ENCODE data around the gene VSIG10L2.
A peak's percentile ranks its signal among the peaks of the same experiment; 100 is the strongest.

Gene VSIG10L2

GRCh38 chr11:125943661-125944349 is 2.0 kb upstream of the VSIG10L2 start:
- Mint-ChIP-seq H3K9me3 (no peaks in the 10 kb centered on the region), H3K4me3 (no peak overlapping the region), H3K27ac (peak overlapping the region; percentile 42), H3K36me3 (ENCODE audit: low read depth) (no peaks in the 10 kb centered on the region), H3K27me3 (ENCODE audit: low read depth, poor library complexity) (no peaks in the 10 kb centered on the region), H3K4me1 (peaks cover 31% of the 10 kb centered on the region)
- TF ChIP-seq, protein P1, sequence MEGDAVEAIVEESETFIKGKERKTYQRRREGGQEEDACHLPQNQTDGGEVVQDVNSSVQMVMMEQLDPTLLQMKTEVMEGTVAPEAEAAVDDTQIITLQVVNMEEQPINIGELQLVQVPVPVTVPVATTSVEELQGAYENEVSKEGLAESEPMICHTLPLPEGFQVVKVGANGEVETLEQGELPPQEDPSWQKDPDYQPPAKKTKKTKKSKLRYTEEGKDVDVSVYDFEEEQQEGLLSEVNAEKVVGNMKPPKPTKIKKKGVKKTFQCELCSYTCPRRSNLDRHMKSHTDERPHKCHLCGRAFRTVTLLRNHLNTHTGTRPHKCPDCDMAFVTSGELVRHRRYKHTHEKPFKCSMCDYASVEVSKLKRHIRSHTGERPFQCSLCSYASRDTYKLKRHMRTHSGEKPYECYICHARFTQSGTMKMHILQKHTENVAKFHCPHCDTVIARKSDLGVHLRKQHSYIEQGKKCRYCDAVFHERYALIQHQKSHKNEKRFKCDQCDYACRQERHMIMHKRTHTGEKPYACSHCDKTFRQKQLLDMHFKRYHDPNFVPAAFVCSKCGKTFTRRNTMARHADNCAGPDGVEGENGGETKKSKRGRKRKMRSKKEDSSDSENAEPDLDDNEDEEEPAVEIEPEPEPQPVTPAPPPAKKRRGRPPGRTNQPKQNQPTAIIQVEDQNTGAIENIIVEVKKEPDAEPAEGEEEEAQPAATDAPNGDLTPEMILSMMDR (IDR thresholded peaks at IDR 0.05), result no peak
- DNase-seq, result no peak

- peak overlapping the region; percentile 42 for H3K27ac Mint-ChIP-seq
- H3K4me1 Mint-ChIP-seq, result peaks cover 30% of the 10 kb centered on the region
- no peak overlapping the region for H3K4me3 Mint-ChIP-seq
- H3K36me3 Mint-ChIP-seq (ENCODE audit: low read depth), result no peaks in the 10 kb centered on the region
- TF ChIP-seq, protein P1 (IDR thresholded peaks at IDR 0.05), result no peak
- H3K9me3 Mint-ChIP-seq, result no peaks in the 10 kb centered on the region
- no peak for DNase-seq
- H3K27me3 Mint-ChIP-seq (ENCODE audit: low read depth, poor library complexity), result no peaks in the 10 kb centered on the region
These were observed 1.4 kb upstream of the VSIG10L2 start for GRCh38 chr11:125944350-125945010.

GRCh38 chr11:125945011-125945796 is 640 bp upstream of the VSIG10L2 start:
- Mint-ChIP-seq H3K27ac (no peak overlapping the region), H3K9me3 (no peaks in the 10 kb centered on the region), H3K36me3 (ENCODE audit: low read depth) (no peaks in the 10 kb centered on the region), H3K27me3 (ENCODE audit: low read depth, poor library complexity) (no peaks in the 10 kb centered on the region), H3K4me3 (no peak overlapping the region), H3K4me1 (peaks cover 30% of the 10 kb centered on the region)
- TF ChIP-seq, protein P1 (IDR thresholded peaks at IDR 0.05), result no peak
- DNase-seq, result no peak

DNA sequence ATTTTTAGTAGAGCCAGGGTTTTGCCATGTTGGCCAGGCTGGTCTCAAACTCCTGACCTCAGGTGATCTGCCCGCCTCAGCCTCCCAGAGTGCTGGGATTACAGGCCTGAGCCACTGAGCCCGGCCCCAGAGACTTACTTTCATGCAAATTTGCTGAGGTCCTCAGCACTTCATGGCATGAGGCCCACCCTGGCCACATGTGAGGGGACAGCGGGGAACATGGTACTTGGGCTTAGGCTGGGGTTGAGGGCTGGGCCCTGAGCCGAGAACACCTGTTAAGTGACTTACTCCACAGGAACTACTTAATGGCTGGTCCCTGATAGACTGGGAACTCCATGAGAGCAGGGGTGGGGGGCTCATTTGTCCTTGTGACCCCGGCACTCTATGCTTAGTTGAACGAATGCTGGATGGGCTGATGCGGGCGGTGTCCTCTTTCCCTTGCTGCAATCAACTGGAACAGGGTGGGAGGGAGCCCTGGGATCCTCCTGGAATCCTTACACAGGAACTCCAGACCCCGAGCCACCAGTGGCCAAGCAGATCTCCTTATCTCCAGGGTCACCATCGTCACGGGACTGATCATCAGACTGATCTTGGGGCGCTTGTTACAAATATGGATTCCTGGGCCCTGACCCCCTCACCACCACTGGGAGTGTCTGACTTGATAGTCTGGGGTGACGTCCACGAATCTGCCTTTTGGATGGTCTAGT is 1.0 kb downstream of the VSIG10L2 start:
- no peak overlapping the region for H3K27ac Mint-ChIP-seq
- H3K4me1 Mint-ChIP-seq, result peaks cover 29% of the 10 kb centered on the region
- H3K4me3 Mint-ChIP-seq, result no peak overlapping the region
- DNase-seq, result no peak
- no peaks in the 10 kb centered on the region for H3K27me3 Mint-ChIP-seq (ENCODE audit: low read depth, poor library complexity)
- H3K36me3 Mint-ChIP-seq (ENCODE audit: low read depth), result no peaks in the 10 kb centered on the region
- H3K9me3 Mint-ChIP-seq, result no peaks in the 10 kb centered on the region
- TF ChIP-seq, protein P1 (IDR thresholded peaks at IDR 0.05), result no peak

- no peak overlapping the region for H3K4me3 Mint-ChIP-seq
- peaks cover 1% of the 10 kb centered on the region for H3K27me3 Mint-ChIP-seq (ENCODE audit: low read depth, poor library complexity)
- H3K4me1 Mint-ChIP-seq, result peaks cover 25% of the 10 kb centered on the region
- H3K9me3 Mint-ChIP-seq, result no peaks in the 10 kb centered on the region
- no peak for DNase-seq
- H3K27ac Mint-ChIP-seq, result no peak overlapping the region
- TF ChIP-seq, protein P1 (IDR thresholded peaks at IDR 0.05), result no peak
- H3K36me3 Mint-ChIP-seq (ENCODE audit: low read depth), result no peaks in the 10 kb centered on the region
These were observed 1.8 kb downstream of the VSIG10L2 start for GRCh38 chr11:125947419-125948277.

Data from nephron progenitor cell (in vitro differentiated cells).